Central memory CD8-positive, alpha-beta T cell (primary cell): ENCODE measurements around the gene TOR2A.
A peak's percentile ranks its signal among the peaks of the same experiment; 100 is the strongest.

Source experiments
- ATAC-seq: fragments of 150-1000 bp; cut with Tn5 transposase; replicated peaks from 2 replicates; pipeline ENCODE4 v1.10.0; 2022; ENCODE audit warnings: mild to moderate bottlenecking, moderate FRiP score, moderate number of reproducible peaks; ENCODE audit not compliant: poor library complexity, severe bottlenecking; ENCODE audit errors: extremely low read depth
- DNase-seq, 2 donors: peaks; one replicate each; pipeline ENCODE4 v3.0.0; 2021; ENCODE audit warnings: low spot score in 2 of 2
- H3K27ac Mint-ChIP-seq: one replicate; pipeline ENCODE4 v1.8.0; 2022; ENCODE audit warnings: low read depth, mild to moderate bottlenecking, moderate library complexity, mixed read lengths
- H3K27me3 Mint-ChIP-seq: one replicate; pipeline ENCODE4 v1.8.0; 2022; ENCODE audit warnings: mixed read lengths
- H3K36me3 Mint-ChIP-seq: one replicate; pipeline ENCODE4 v1.8.0; 2022; ENCODE audit warnings: mild to moderate bottlenecking, moderate library complexity, mixed read lengths; ENCODE audit not compliant: insufficient read depth
- H3K4me1 Mint-ChIP-seq: one replicate; pipeline ENCODE4 v1.8.0; 2022; ENCODE audit warnings: mixed read lengths
- H3K4me3 Mint-ChIP-seq: one replicate; pipeline ENCODE4 v1.8.0; 2022; ENCODE audit warnings: mild to moderate bottlenecking, moderate library complexity, mixed read lengths
- H3K9me3 Mint-ChIP-seq: one replicate; pipeline ENCODE4 v1.8.0; 2022; ENCODE audit warnings: mixed read lengths

The TOR2A gene

DNA sequence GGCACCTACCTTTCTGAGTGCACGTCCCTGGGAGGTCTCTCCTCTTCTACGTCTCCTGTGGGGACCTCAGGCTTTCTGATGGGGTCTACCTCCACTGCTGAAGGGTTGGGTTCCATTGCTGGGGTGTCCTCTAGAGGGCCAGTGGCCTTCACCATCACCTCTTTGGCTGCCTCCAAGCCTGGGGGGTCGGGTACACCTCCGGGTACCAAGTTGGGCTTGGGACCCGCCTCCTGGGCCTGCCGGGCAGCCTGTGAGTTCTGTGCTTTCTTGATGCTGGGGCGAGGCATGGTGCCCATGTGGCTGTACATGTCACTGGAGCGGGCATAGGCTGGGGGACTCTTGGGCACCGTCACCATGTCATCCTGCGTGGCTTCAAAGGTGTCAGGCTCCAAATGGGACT is 38.9 kb upstream of the TOR2A start:
- Mint-ChIP-seq H3K9me3 (no peaks in the 10 kb centered on the region), H3K27me3 (no peaks in the 10 kb centered on the region), H3K36me3 (peaks cover 53% of the 10 kb centered on the region), H3K4me3 (peak overlapping the region; percentile 9), H3K4me1 (peaks cover 49% of the 10 kb centered on the region), H3K27ac (peak overlapping the region; percentile 72)
- no peak for DNase-seq
- ATAC-seq, result no peak

DNA sequence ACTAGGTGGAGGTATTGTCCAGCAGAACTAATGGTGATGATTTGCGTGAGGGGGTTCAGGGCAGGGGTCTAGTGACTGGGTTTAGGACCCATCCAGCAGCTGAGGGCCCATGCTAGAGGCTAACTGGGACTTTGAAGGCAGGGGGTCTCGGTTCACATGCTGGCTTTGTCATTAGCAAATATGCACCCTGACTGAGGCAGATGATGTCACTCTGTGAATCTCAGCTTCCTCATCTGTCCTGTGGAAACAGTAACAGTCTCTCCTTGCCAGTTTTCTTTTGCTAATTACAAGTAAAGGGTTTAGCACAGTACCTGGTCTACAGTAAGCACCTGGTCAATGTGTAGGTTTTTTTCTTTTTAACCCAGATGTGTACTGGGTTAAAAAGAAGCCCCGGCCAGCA is 38.2 kb upstream of the TOR2A start:
- no peaks in the 10 kb centered on the region for H3K9me3 Mint-ChIP-seq
- peak overlapping the region; percentile 72 for H3K27ac Mint-ChIP-seq
- no peak overlapping the region for H3K4me3 Mint-ChIP-seq
- peaks cover 57% of the 10 kb centered on the region for H3K36me3 Mint-ChIP-seq
- peaks cover 53% of the 10 kb centered on the region for H3K4me1 Mint-ChIP-seq
- no peak for DNase-seq
- no peaks in the 10 kb centered on the region for H3K27me3 Mint-ChIP-seq
- no peak for ATAC-seq

GRCh38 chr9:127772603-127773002 is 37.5 kb upstream of the TOR2A start:
- no peak for ATAC-seq
- H3K27ac Mint-ChIP-seq, result no peak overlapping the region
- peak overlapping the region; percentile 6 for H3K4me3 Mint-ChIP-seq
- no peak for DNase-seq
- no peaks in the 10 kb centered on the region for H3K27me3 Mint-ChIP-seq
- no peaks in the 10 kb centered on the region for H3K9me3 Mint-ChIP-seq
- H3K36me3 Mint-ChIP-seq, result peaks cover 55% of the 10 kb centered on the region
- peaks cover 51% of the 10 kb centered on the region for H3K4me1 Mint-ChIP-seq

- ATAC-seq (no peak), DNase-seq (no peak)
- Mint-ChIP-seq H3K36me3 (peaks cover 59% of the 10 kb centered on the region), H3K9me3 (no peaks in the 10 kb centered on the region), H3K4me3 (peak overlapping the region; percentile 87), H3K27me3 (no peaks in the 10 kb centered on the region), H3K4me1 (peaks cover 56% of the 10 kb centered on the region), H3K27ac (peak overlapping the region; percentile 96)
Observed at GRCh38 chr9:127771570-127772189, 36.6 kb upstream of the TOR2A start.

- Mint-ChIP-seq H3K9me3 (no peaks in the 10 kb centered on the region), H3K4me1 (peaks cover 63% of the 10 kb centered on the region), H3K36me3 (peaks cover 56% of the 10 kb centered on the region)
Observed at GRCh38 chr9:127770905-127771569, 35.9 kb upstream of the TOR2A start.

DNA sequence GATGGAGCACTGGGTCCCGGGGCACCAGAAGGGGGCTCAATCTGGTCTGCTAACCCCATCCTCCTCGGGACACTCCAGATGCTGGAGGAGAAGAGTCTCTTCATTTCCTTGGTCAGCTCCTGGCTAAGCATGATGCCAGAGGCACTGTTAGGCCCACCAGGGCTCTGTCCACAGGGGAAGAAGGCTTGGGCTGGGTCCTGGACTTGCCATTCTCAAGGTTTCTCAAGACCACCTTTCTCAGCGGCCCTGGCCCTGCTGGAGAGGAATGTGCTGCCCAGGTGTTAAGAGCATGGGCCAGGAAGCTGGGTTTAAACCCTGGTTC is 35.5 kb upstream of the TOR2A start:
- peak overlapping the region; percentile 87 for H3K4me3 Mint-ChIP-seq
- H3K9me3 Mint-ChIP-seq, result no peaks in the 10 kb centered on the region
- peaks cover 66% of the 10 kb centered on the region for H3K4me1 Mint-ChIP-seq
- no peaks in the 10 kb centered on the region for H3K27me3 Mint-ChIP-seq
- H3K27ac Mint-ChIP-seq, result peak overlapping the region; percentile 96
- no peak for ATAC-seq
- H3K36me3 Mint-ChIP-seq, result peaks cover 55% of the 10 kb centered on the region
- DNase-seq, result no peak

More at GRCh38 chr9:127770905-127771569, 35.9 kb upstream of the TOR2A start:
- ATAC-seq (peak; percentile 88), DNase-seq (peak; percentile 81 to 91)
- peak overlapping the region; percentile 96 for H3K27ac Mint-ChIP-seq
- H3K27me3 Mint-ChIP-seq, result no peaks in the 10 kb centered on the region
- peak overlapping the region; percentile 87 for H3K4me3 Mint-ChIP-seq

DNA sequence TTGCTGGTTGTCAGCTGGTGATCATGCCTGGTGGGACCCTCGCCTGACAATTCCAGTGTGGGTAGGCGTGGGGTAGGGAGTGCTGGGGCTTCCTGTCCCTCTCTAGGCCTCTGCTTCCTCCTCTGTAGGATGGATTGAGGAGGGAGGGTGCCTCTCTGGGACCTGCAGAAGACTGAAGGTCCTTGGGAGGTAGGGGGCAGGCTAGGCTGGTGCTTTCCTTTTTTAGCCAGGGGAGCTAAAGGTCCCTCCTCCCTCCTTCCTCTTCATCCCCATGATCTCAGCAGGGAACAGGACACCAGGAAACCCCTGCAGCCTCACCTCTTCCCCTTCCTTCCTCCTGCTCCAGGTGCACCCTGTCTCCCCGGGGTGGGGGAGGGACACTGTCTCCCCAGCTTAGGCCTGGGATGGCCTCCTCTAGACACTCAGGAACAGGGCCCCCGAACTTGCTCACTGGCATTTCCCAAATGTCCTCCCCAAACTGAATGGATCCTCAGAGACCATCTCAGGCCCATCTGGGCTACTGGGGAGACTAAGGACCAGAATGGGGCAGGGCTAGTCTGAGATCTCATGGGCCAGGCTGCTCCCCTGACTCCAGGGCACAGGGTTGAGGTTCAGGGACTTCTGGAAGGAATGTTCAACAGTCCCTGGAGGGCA is 35.0 kb upstream of the TOR2A start:
- no peak for DNase-seq

DNA sequence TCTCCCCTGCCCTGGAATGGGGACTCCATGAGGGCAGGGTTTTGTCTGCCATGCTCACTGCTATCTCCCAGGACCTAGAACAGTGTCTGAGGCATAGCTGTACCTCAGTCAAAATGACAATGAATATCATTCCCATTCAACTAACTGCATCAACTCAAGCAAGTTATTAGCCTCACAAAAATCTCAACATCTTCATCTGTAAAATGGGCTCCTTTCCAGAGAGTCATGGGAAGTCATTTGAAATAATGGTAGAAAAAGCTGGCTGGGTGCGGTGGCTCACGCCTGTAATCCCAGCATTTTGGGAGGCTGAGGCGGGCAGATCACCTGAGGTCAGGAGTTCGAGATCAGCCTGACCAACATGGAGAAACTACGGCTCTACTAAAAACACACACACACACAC is 34.0 kb upstream of the TOR2A start:
- no peaks in the 10 kb centered on the region for H3K27me3 Mint-ChIP-seq
- ATAC-seq, result no peak
- peaks cover 77% of the 10 kb centered on the region for H3K4me1 Mint-ChIP-seq
- no peak for DNase-seq
- H3K27ac Mint-ChIP-seq, result peak overlapping the region; percentile 96
- peak overlapping the region; percentile 68 for H3K4me3 Mint-ChIP-seq
- H3K36me3 Mint-ChIP-seq, result peaks cover 52% of the 10 kb centered on the region
- H3K9me3 Mint-ChIP-seq, result no peaks in the 10 kb centered on the region

More for the DNA sequence above, 35.0 kb upstream of the TOR2A start:
- Mint-ChIP-seq H3K27me3 (no peaks in the 10 kb centered on the region), H3K4me3 (peak overlapping the region; percentile 87), H3K9me3 (no peaks in the 10 kb centered on the region), H3K36me3 (peaks cover 55% of the 10 kb centered on the region), H3K4me1 (peaks cover 71% of the 10 kb centered on the region), H3K27ac (peak overlapping the region; percentile 96)
- no peak for ATAC-seq

GRCh38 chr9:127768698-127769097 is 33.6 kb upstream of the TOR2A start:
- no peak for DNase-seq
- Mint-ChIP-seq H3K27ac (peak overlapping the region; percentile 96), H3K4me1 (peaks cover 78% of the 10 kb centered on the region), H3K9me3 (no peaks in the 10 kb centered on the region), H3K27me3 (no peaks in the 10 kb centered on the region), H3K36me3 (peaks cover 48% of the 10 kb centered on the region), H3K4me3 (peak overlapping the region; percentile 68)
- no peak for ATAC-seq

DNA sequence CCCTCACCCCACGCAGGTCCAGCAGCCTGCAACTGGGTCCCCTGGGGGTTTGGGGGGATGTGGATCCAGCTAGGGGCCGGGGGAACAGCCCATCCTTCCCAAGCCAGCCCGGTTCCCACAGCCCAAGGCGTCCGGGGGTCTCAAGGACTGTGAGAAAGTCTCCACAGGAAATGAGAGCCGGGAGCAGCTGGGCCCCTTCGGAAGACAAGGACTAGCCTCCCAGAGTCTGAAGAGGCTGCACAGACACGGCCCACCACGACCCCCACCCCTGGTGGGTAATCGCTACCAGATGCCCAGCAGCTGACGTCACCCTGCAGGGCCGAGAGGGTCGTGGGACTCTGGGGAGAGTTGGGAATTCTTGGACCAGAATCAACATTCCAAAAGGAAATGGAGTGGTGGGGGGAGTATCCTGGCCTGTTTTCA is 32.8 kb upstream of the TOR2A start:
- Mint-ChIP-seq H3K4me1 (peaks cover 82% of the 10 kb centered on the region), H3K9me3 (no peaks in the 10 kb centered on the region), H3K27me3 (no peaks in the 10 kb centered on the region), H3K27ac (peak overlapping the region; percentile 96), H3K4me3 (peak overlapping the region; percentile 68), H3K36me3 (peaks cover 40% of the 10 kb centered on the region)
- ATAC-seq (no peak), DNase-seq (no peak)

DNA sequence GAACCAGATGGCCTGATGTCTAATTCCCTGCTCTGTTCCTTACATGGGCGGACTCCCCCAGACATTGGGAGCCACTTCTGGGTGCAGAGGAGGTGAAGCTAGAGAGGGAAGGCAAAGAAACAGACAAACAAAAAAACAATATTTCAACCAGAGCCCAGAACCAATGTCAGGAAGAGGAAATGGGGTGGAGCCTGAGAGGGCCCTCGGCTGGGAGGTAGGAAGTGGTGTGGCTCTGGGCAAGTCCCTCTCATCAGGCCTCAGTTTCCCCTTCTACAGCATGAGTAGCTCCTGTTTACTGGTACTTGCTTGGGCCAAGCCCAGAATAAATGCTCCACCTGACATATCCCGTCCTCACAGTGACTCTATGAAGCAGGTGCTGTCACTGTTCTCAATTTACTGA is 32.3 kb upstream of the TOR2A start:
- H3K36me3 Mint-ChIP-seq, result peaks cover 35% of the 10 kb centered on the region
- ATAC-seq (no peak), DNase-seq (no peak)
- peak overlapping the region; percentile 68 for H3K4me3 Mint-ChIP-seq
- H3K4me1 Mint-ChIP-seq, result peaks cover 85% of the 10 kb centered on the region
- no peaks in the 10 kb centered on the region for H3K27me3 Mint-ChIP-seq
- H3K9me3 Mint-ChIP-seq, result no peaks in the 10 kb centered on the region
- peak overlapping the region; percentile 96 for H3K27ac Mint-ChIP-seq

GRCh38 chr9:127765418-127765817 is 30.3 kb upstream of the TOR2A start:
- DNase-seq (no peak), ATAC-seq (no peak)
- H3K36me3 Mint-ChIP-seq, result peaks cover 31% of the 10 kb centered on the region
- no peaks in the 10 kb centered on the region for H3K27me3 Mint-ChIP-seq
- peak overlapping the region; percentile 96 for H3K27ac Mint-ChIP-seq
- peaks cover 75% of the 10 kb centered on the region for H3K4me1 Mint-ChIP-seq
- H3K4me3 Mint-ChIP-seq, result no peak overlapping the region
- no peaks in the 10 kb centered on the region for H3K9me3 Mint-ChIP-seq

DNA sequence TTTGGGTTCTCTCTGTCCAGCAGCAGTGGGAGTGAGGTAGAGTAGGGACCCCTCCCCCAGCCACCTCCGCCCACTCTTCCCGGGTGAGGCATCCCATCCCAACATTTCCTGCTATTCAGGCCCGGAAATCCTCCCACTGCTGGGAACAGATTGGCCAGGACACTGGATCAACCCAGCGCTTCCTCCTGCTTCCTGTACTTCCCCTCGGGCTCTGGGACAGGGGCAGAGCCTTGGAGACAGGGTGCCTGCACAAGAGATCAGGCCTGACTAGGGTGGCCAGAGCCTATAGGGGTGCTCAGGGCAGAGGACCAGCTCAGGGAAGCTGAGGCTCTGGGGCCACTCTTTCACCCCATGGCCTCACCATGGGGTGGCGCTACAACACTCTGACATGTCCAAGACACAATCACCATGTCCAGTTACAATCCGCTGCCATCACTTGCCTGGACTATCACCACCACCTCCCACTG is 28.9 kb upstream of the TOR2A start:
- no peaks in the 10 kb centered on the region for H3K9me3 Mint-ChIP-seq
- H3K4me3 Mint-ChIP-seq, result peak overlapping the region; percentile 20
- no peak for ATAC-seq
- H3K27me3 Mint-ChIP-seq, result no peaks in the 10 kb centered on the region
- H3K36me3 Mint-ChIP-seq, result peaks cover 39% of the 10 kb centered on the region
- H3K4me1 Mint-ChIP-seq, result peaks cover 64% of the 10 kb centered on the region
- peak overlapping the region; percentile 96 for H3K27ac Mint-ChIP-seq
- DNase-seq, result no peak
